WERI-Rb-1 (cell line): Measurements from ENCODE around the gene PIN1.

ENCODE experiments used
- DNase-seq: peaks from one replicate; pipeline ENCODE4 v3.0.0-alpha.2; 2020
- H3K27ac ChIP-seq: fragments of 250-450 bp; sonication (Bioruptor Pico); 2 replicates; pipeline ENCODE4 v1.5.1; 2020; ENCODE audit warnings: mild to moderate bottlenecking, moderate library complexity
- H3K27me3 ChIP-seq: fragments of 250-450 bp; sonication (Bioruptor Pico); 2 replicates; pipeline ENCODE4 v1.5.1; 2021; ENCODE audit warnings: mild to moderate bottlenecking, low read depth, moderate library complexity; ENCODE audit not compliant: insufficient read depth, severe bottlenecking
- H3K36me3 ChIP-seq: fragments of 250-450 bp; sonication (Bioruptor Pico); 2 replicates; pipeline ENCODE4 v1.5.1; 2020; ENCODE audit warnings: mild to moderate bottlenecking, moderate library complexity
- H3K4me3 ChIP-seq: 2 replicates; pipeline ENCODE4 v1.5.1; 2011; ENCODE audit warnings: low read depth, mild to moderate bottlenecking, control low read depth, low read length
- H3K9me3 ChIP-seq: fragments of 250-450 bp; sonication (Bioruptor Pico); 2 replicates; pipeline ENCODE4 v1.5.1; 2021; ENCODE audit warnings: mild to moderate bottlenecking, moderate library complexity; ENCODE audit not compliant: severe bottlenecking
- CTCF ChIP-seq: IDR thresholded peaks from 2 replicates; pipeline ENCODE4 v1.5.1; 2011; ENCODE audit warnings: low read depth, mild to moderate bottlenecking, control low read depth, inconsistent platforms, low read length

Gene PIN1

GRCh38 chr19:9828551-9829063 is 6.5 kb upstream of the PIN1 start:
- no peak for TF ChIP-seq CTCF
- H3K27me3 ChIP-seq = no peaks in the 10 kb centered on the region
- peak overlapping the region; percentile 86 for H3K4me3 ChIP-seq
- no peak overlapping the region for H3K27ac ChIP-seq
- no peak for DNase-seq
- no peaks in the 10 kb centered on the region for H3K9me3 ChIP-seq
- H3K36me3 ChIP-seq = peaks cover 26% of the 10 kb centered on the region

DNA sequence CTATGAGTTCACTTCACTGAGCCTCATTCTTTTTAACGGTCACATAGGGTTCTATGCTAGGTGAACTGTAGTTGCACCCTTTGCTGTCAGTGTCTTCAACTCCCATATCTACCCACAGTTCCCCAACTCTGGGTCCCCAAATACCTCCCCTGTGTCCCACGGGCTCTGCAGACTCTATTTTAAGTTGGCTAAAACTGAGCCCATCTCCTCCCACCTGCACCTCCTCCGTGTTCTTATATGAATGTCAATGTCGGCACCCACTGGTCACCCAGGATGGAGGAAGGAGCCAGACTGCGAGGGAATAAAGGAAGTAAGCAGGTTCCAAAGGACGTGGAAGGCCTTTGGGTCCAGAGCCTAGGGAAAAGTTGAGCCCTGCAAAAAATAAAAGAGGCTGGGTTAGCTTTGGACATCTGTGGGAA is 802 bp upstream of the PIN1 start:
- TF ChIP-seq CTCF = no peak
- H3K36me3 ChIP-seq = peaks cover 32% of the 10 kb centered on the region
- H3K27me3 ChIP-seq = no peaks in the 10 kb centered on the region
- DNase-seq = no peak
- H3K27ac ChIP-seq = peak overlapping the region; percentile 79
- H3K4me3 ChIP-seq = peak overlapping the region; percentile 55
- no peaks in the 10 kb centered on the region for H3K9me3 ChIP-seq

GRCh38 chr19:9835507-9835949 is 410 bp downstream of the PIN1 start:
- peak overlapping the region; percentile 92 for H3K4me3 ChIP-seq
- peak overlapping the region; percentile 86 for H3K27ac ChIP-seq
- TF ChIP-seq CTCF = no peak
- H3K36me3 ChIP-seq = peaks cover 32% of the 10 kb centered on the region
- H3K9me3 ChIP-seq = no peaks in the 10 kb centered on the region
- DNase-seq = no peak
- H3K27me3 ChIP-seq = no peaks in the 10 kb centered on the region

- no peak for DNase-seq
- H3K27me3 ChIP-seq = no peaks in the 10 kb centered on the region
- no peak overlapping the region; the same call in 1 of the 2 replicates for H3K27ac ChIP-seq
Observed at GRCh38 chr19:9836021-9836420, 903 bp downstream of the PIN1 start.

GRCh38 chr19:9838324-9838723 is 3.2 kb downstream of the PIN1 start:
- TF ChIP-seq CTCF = no peak
- Histone ChIP-seq H3K4me3 (no peak overlapping the region), H3K27me3 (no peaks in the 10 kb centered on the region), H3K27ac (no peak overlapping the region), H3K36me3 (peaks cover 60% of the 10 kb centered on the region), H3K9me3 (no peaks in the 10 kb centered on the region)
- no peak for DNase-seq

More at GRCh38 chr19:9836021-9836420, 903 bp downstream of the PIN1 start:
- Histone ChIP-seq H3K4me3 (peak overlapping the region; percentile 92), H3K9me3 (no peaks in the 10 kb centered on the region), H3K36me3 (peaks cover 37% of the 10 kb centered on the region)
- TF ChIP-seq CTCF = no peak

- no peaks in the 10 kb centered on the region for H3K27me3 ChIP-seq
- no peak for TF ChIP-seq CTCF
- no peak overlapping the region for H3K27ac ChIP-seq
- H3K4me3 ChIP-seq = no peak overlapping the region
- H3K36me3 ChIP-seq = peaks cover 71% of the 10 kb centered on the region
- no peak for DNase-seq
- no peaks in the 10 kb centered on the region for H3K9me3 ChIP-seq
Observed at GRCh38 chr19:9839415-9839814, 4.3 kb downstream of the PIN1 start.
